Thyroid gland (tissue), 4 donors: ENCODE measurements around the gene PLCB3. TPM values are rescaled to one million over a fixed set of nuclear protein-coding genes. Genes with fewer than 3 reads are reported as not detected.

Source experiments
- DNase-seq, 2 donors: peaks; one replicate each; pipeline ENCODE4 v3.0.0-alpha.2; 2019
- H3K27ac ChIP-seq, 3 donors: fragments of 200-600 bp; sonication (generic); 1 replicate in 2 of 3; 2 replicates in 1 of 3; pipeline ENCODE4 v1.5.1; 2016 to 2019; ENCODE audit warnings: mild to moderate bottlenecking in 1 of 3, moderate library complexity in 1 of 3
- H3K27me3 ChIP-seq: fragments of 200-600 bp; sonication (generic); one replicate; pipeline ENCODE4 v1.5.1; 2019
- H3K36me3 ChIP-seq, 2 donors: fragments of 200-600 bp; sonication (generic); one replicate each; pipeline ENCODE4 v1.5.1; 2016 to 2019
- H3K4me1 ChIP-seq, 2 donors: fragments of 200-600 bp; sonication (generic); one replicate each; pipeline ENCODE4 v1.5.1; 2017 to 2019
- H3K4me3 ChIP-seq, 3 donors: fragments of 200-600 bp; sonication (generic); replicated peaks in 1 of 3; 1 replicate in 2 of 3; 2 replicates in 1 of 3; pipeline ENCODE4 v1.5.1; 2016; ENCODE audit warnings: mild to moderate bottlenecking in 1 of 3
- H3K9me3 ChIP-seq: fragments of 200-600 bp; sonication (generic); one replicate; pipeline ENCODE4 v1.5.1; 2017
- CTCF ChIP-seq, 6 experiments: fragments of 200-600 bp in 3 of 6; fragments of 450-650 bp in 3 of 6; sonication (generic) in 3 of 6; IDR thresholded peaks; one replicate each; pipeline ENCODE4 v1.5.1; 2016 to 2019; ENCODE audit warnings: antibody characterized with exemption in 6 of 6, mild to moderate bottlenecking in 2 of 6, inconsistent platforms in 1 of 6, moderate library complexity in 1 of 6
- POLR2A ChIP-seq, 2 donors: fragments of 450-650 bp; IDR thresholded peaks; one replicate each; pipeline ENCODE4 v1.6.1; 2017; ENCODE audit warnings: antibody characterized with exemption in 2 of 2, mild to moderate bottlenecking in 2 of 2, moderate library complexity in 1 of 2
- WGBS, 2 donors: methylation state at CpG; one replicate each; pipeline ENCODE4 v1.1.5; 2017; 5-methylcytosine and 5-hydroxymethylcytosine counted together
- intact Hi-C: fragments of 100-400 bp; cut with DNase I; formaldehyde crosslinking; loops from one replicate; pipeline ENCODE4 v1.15.1; 2023
- total RNA-seq, 4 donors: library from RNA; depleted of rRNA; stranded (reverse); fragments of >200 nt; gene quantifications; one replicate each; pipeline ENCODE4 v1.2.3, GENCODE V29; 2016

Gene PLCB3
- total RNA-seq, 4 donors from 2014 or later: 18.8 to 39.2 (median 23.5) TPM

- Histone ChIP-seq H3K4me3 (peak overlapping the region in 2 of 3 donors; percentile 40 to 47), H3K27me3 (no peaks in the 10 kb centered on the region), H3K36me3 (no peaks in the 10 kb centered on the region), H3K4me1 (peaks cover 30 to 40% of the 10 kb centered on the region in 2 donors), H3K27ac (peak overlapping the region; percentile 98 to 100 (median 99)), H3K9me3 (no peaks in the 10 kb centered on the region)
- TF ChIP-seq POLR2A (IDR thresholded peaks at IDR 0.05): peak in 1 of 2 donors; percentile 68
- TF ChIP-seq CTCF (IDR thresholded peaks at IDR 0.05): peak; percentile 47 to 93 (median 85)
- 0 to 1% methylated on average over 24 to 42 of the region's 46 CpGs for WGBS, 2 donors
- intact Hi-C loops: no loop called here
- peak; percentile 92 to 93 for DNase-seq
Observed at GRCh38 chr11:64304316-64305072, 53.2 kb downstream of the PLCB3 start.

GRCh38 chr11:64305075-64305690 lies 53.9 kb downstream of the PLCB3 start, which contains the start of gene ESRRA:
Gene ESRRA, plus strand, starts transcription at chr11:64305524. Its CDS starts 1,656 bp downstream, at chr11:64307180.
- H3K36me3 ChIP-seq: no peaks in the 10 kb centered on the region
- no peaks in the 10 kb centered on the region for H3K27me3 ChIP-seq
- peaks cover 23 to 33% of the 10 kb centered on the region in 2 donors for H3K4me1 ChIP-seq
- intact Hi-C loops: no loop called here
- TF ChIP-seq CTCF (IDR thresholded peaks at IDR 0.05) (no peak), POLR2A (IDR thresholded peaks at IDR 0.05) (peak in 1 of 2 donors; percentile 83)
- 0% methylated on average over 22 of the region's 81 CpGs; no CpG with 5 or more reads in 1 of the 2 donors for WGBS, 2 donors
- DNase-seq: peak; percentile 100
- peak within 1 kb of the TSS; percentile 31 to 79 (median 74) for H3K4me3 ChIP-seq
- H3K27ac ChIP-seq: peak within 1 kb of the TSS; percentile 98 to 100 (median 99)
- H3K9me3 ChIP-seq: no peaks in the 10 kb centered on the region

GRCh38 chr11:64305691-64306562 lies 54.6 kb downstream of the PLCB3 start:
- DNase-seq: peak; percentile 74 to 84
- peaks cover 16 to 26% of the 10 kb centered on the region in 2 donors for H3K4me1 ChIP-seq
- intact Hi-C loops: no loop called here
- H3K27ac ChIP-seq: peak overlapping the region; percentile 74 to 88 (median 79)
- H3K36me3 ChIP-seq: no peaks in the 10 kb centered on the region
- H3K9me3 ChIP-seq: no peaks in the 10 kb centered on the region
- TF ChIP-seq POLR2A (IDR thresholded peaks at IDR 0.05) (peak; percentile 18 to 78), CTCF (IDR thresholded peaks at IDR 0.05) (peak in 2 of 6 experiments; percentile 25 to 33)
- no peaks in the 10 kb centered on the region for H3K27me3 ChIP-seq
- WGBS, 2 donors: 0% methylated on average over 14 to 27 of the region's 71 CpGs
- peak overlapping the region; percentile 31 to 79 (median 74) for H3K4me3 ChIP-seq

DNA sequence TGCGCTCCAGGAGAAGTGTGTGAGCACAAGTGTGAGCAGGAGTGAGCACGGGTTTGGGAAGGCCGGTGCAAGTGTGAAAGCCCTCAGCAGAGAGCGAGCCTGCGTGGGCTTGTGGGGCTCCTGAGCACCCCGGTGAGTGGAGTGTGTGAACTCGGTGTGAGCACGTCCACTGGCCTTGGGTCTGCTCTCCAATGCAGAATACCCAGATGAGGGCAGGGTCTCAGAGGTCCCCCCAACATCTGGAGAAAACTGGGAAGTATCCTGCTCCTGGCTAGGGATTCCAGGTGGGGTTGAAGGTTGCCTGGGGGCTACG lies 55.2 kb downstream of the PLCB3 start:
- Histone ChIP-seq H3K27ac (peak overlapping the region in 2 of 3 donors; percentile 26 to 88), H3K27me3 (no peaks in the 10 kb centered on the region), H3K36me3 (no peaks in the 10 kb centered on the region), H3K9me3 (no peaks in the 10 kb centered on the region), H3K4me1 (peaks cover 16 to 25% of the 10 kb centered on the region in 2 donors), H3K4me3 (peak overlapping the region; percentile 31 to 79 (median 74))
- intact Hi-C loops: no loop called here
- 22 to 32% methylated on average over 8 to 9 of the region's 9 CpGs for WGBS, 2 donors
- no peak for DNase-seq
- TF ChIP-seq POLR2A (IDR thresholded peaks at IDR 0.05) (no peak), CTCF (IDR thresholded peaks at IDR 0.05) (no peak)
